GM12875 (cell line): Measurements from ENCODE around the gene FOXD1.

Experiments
- H3K4me3 ChIP-seq: one replicate; pipeline ENCODE4 v1.5.1; 2011; ENCODE audit warnings: low read depth, low read length, control low read depth
- TF ChIP-seq, protein P1 (sequence below): IDR thresholded peaks from 2 replicates; pipeline ENCODE4 v1.5.1; 2011; ENCODE audit warnings: low read depth, mild to moderate bottlenecking, control low read depth, inconsistent platforms, low read length, moderate library complexity, borderline replicate concordance; ENCODE audit not compliant: insufficient read depth

FOXD1 gene

GRCh38 chr5:73443829-73444498 lies 4.6 kb downstream of the FOXD1 start:
- TF ChIP-seq, protein P1, sequence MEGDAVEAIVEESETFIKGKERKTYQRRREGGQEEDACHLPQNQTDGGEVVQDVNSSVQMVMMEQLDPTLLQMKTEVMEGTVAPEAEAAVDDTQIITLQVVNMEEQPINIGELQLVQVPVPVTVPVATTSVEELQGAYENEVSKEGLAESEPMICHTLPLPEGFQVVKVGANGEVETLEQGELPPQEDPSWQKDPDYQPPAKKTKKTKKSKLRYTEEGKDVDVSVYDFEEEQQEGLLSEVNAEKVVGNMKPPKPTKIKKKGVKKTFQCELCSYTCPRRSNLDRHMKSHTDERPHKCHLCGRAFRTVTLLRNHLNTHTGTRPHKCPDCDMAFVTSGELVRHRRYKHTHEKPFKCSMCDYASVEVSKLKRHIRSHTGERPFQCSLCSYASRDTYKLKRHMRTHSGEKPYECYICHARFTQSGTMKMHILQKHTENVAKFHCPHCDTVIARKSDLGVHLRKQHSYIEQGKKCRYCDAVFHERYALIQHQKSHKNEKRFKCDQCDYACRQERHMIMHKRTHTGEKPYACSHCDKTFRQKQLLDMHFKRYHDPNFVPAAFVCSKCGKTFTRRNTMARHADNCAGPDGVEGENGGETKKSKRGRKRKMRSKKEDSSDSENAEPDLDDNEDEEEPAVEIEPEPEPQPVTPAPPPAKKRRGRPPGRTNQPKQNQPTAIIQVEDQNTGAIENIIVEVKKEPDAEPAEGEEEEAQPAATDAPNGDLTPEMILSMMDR: no peak
- no peak overlapping the region for H3K4me3 ChIP-seq

DNA sequence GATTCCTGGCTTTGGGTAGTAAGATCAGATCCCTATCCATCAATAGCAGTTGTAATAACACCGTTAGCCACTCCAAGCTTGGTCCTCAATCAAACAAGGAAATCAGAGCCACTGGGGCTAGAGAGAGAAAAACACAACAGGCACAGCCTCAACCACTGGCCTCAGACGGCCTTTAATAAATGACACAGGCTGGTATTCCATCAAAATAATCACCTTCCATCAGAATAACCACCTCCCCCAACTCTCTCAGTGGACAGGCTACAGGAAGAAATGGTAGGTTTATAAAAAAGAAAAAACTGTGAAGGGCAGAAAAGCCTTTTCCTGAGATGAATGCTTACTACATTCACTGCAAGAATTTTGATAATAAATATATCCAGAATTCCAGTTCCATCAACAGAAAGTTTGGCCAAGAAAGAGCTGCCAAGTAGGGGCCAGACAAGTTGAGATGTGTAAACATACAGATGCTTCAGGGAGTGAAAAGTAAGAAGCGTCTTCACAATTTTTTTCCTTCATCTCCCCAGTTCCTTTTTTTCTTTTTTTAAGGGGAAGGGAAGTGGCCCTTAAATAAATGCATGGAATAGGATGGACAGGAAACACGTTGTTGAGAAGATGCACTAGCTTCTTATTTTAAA lies 5.5 kb downstream of the FOXD1 start:
- TF ChIP-seq, protein P1: no peak
- no peak overlapping the region for H3K4me3 ChIP-seq

DNA sequence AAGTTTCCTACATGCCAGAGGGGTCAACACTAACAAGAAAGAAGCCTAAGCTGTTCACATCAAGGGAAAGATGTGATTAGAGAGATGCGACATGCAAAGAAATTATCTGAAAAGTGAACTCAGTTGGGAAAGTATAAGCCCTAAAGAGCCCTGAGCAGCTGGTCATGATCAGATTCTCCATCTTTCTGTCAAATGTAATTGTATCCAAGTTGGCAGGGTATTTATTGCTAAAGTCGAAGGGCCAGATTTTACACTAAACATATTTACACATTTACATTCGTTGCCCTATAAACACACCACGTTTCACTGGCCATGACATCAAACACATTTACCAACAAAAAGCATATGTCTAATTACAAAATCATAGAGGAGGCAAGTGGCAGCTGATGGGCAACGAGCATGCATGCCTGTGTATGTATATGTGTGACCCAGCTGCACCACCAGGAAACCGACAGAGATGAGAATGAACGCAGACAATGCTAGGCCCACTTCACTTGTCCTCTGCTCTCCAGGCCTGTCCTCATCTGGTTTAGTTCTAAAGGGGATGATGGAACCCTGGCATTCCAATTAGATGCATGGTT lies 6.3 kb downstream of the FOXD1 start:
- no peak overlapping the region for H3K4me3 ChIP-seq
- TF ChIP-seq, protein P1: no peak

- TF ChIP-seq, protein P1: no peak
These were observed 7.2 kb downstream of the FOXD1 start for GRCh38 chr5:73441378-73441777.

DNA sequence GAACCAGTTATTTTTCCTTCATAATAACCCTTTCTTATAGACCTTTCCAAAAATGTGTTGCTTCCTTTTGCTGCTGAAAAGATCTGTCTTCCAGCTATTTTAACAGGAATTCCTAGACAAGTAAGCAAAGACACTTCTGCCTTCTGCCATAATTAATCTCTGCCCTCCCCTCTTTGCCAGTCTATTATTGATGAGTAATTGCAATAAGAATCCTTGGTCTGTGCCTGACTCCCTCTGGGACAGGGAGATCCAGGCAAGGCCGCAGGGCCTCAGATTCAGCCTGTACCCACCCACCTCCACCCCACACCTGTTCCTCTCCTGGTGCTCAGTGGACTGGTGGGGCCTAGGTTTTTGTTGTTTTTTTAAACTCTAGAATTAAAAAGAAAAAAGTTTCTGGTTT lies 8.3 kb downstream of the FOXD1 start:
- TF ChIP-seq, protein P1: no peak

More at GRCh38 chr5:73441378-73441777, 7.2 kb downstream of the FOXD1 start:
- H3K4me3 ChIP-seq: no peak overlapping the region

DNA sequence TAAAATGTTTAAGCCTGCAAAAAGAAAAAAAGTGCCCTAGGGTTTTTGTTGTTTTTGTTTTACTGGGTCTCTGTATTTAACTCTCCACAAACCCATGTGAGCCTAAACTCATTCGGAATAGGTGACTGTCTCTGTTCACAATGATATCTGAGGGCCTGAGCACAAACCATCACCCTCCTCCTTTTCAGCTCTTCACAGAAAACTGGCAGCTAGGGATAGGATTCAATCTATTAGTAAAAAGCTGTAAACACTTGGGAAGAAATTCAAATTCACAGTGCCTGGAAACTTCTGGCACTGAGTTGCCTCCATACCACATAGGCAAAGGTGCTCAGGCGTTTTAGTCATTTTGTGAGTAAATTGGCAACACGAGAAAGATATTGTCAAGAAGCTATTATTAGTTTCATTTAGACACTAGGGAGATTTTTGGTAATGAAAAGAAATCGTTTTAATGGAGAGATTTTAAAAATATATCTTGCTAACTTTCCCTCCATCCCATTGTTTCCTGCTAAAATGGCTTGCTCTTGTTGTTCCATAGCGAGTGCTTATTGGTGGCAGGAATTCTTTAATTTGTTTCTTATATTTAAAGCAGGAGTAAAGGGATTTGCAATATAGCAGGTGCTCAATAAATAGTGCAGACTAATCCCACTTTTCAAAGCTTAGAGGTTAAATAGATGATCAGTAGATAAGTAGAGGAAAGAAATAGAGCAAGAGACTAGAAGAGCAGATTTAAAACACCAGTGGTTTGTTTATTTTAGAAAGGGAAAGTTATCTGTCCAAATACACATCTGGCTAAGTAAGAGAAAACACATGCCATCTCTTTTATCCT lies 9.7 kb downstream of the FOXD1 start:
- TF ChIP-seq, protein P1: no peak
- no peak overlapping the region for H3K4me3 ChIP-seq

More for the DNA sequence above, 8.3 kb downstream of the FOXD1 start:
- no peak overlapping the region for H3K4me3 ChIP-seq
